Adrenal gland (tissue), 5 donors: ENCODE measurements around the gene KCNK6.

Source experiments
- POLR2A ChIP-seq, 2 donors: fragments of 450-650 bp; IDR thresholded peaks; one replicate each; pipeline ENCODE4 v1.6.1; 2017; ENCODE audit warnings: antibody characterized with exemption in 2 of 2, mild to moderate bottlenecking in 2 of 2, moderate library complexity in 1 of 2
- TF ChIP-seq, protein P1 (sequence below), 6 experiments: fragments of 450-650 bp in 4 of 6; fragments of 200-600 bp in 2 of 6; sonication (generic) in 1 of 6; IDR thresholded peaks; 1 replicate in 5 of 6; 2 replicates in 1 of 6; pipeline versions ENCODE4 v1.5.1 to v1.8.0; 2016 to 2021; ENCODE audit warnings: antibody characterized with exemption in 6 of 6, mild to moderate bottlenecking in 2 of 6, moderate library complexity in 1 of 6
- donor health status: DM: no; HTN: no; CAD: no.

DNA sequence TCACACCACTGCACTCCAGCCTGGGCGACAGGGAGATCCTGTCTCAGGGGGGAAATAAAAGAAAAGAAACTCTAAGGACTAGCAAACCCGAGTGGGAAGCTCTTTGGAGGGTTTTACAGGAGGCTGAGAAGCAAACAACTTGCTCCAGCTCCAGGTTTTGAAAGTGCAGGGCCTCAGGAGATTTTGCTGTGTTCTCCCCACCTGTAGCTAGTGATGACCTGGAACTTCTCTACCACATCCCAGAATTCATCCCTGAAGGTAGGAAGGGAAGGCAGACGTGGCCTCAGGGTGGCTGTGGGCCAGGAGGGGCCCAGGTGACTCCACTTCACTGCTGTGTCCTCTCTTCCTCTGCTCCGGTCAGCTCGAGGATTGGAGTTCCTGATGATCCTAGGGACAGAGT is 38.4 kb downstream of the KCNK6 start:
- TF ChIP-seq, protein P1, sequence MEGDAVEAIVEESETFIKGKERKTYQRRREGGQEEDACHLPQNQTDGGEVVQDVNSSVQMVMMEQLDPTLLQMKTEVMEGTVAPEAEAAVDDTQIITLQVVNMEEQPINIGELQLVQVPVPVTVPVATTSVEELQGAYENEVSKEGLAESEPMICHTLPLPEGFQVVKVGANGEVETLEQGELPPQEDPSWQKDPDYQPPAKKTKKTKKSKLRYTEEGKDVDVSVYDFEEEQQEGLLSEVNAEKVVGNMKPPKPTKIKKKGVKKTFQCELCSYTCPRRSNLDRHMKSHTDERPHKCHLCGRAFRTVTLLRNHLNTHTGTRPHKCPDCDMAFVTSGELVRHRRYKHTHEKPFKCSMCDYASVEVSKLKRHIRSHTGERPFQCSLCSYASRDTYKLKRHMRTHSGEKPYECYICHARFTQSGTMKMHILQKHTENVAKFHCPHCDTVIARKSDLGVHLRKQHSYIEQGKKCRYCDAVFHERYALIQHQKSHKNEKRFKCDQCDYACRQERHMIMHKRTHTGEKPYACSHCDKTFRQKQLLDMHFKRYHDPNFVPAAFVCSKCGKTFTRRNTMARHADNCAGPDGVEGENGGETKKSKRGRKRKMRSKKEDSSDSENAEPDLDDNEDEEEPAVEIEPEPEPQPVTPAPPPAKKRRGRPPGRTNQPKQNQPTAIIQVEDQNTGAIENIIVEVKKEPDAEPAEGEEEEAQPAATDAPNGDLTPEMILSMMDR (IDR thresholded peaks at IDR 0.05) = no peak
- no peak for TF ChIP-seq POLR2A (IDR thresholded peaks at IDR 0.05)
